PFSK-1 (cell line): Measurements from ENCODE around the gene P2RY11.

Experiments used
- FOXP2 ChIP-seq: optimal IDR thresholded peaks from 2 replicates; pipeline ENCODE3; 2011; ENCODE audit warnings: borderline replicate concordance, control low read depth, inconsistent platforms; ENCODE audit not compliant: insufficient read depth; ENCODE audit errors: extremely low read length, extremely low read depth
- POLR2AphosphoS5 ChIP-seq: IDR thresholded peaks from 2 replicates; pipeline ENCODE4 v1.6.1; 2012; ENCODE audit warnings: low read depth, mild to moderate bottlenecking, control low read depth, low read length, moderate library complexity
- REST ChIP-seq, 2 experiments: IDR thresholded peaks; 2 replicates each; pipeline versions ENCODE4 v1.6.1 to v1.8.0; 2011 to 2012; ENCODE audit warnings: low read depth in 2 of 2, low read length in 2 of 2, control low read depth in 1 of 2, inconsistent platforms in 1 of 2, mild to moderate bottlenecking in 1 of 2, moderate library complexity in 1 of 2; ENCODE audit not compliant: insufficient read depth in 1 of 2
- SIN3A ChIP-seq: IDR thresholded peaks from 2 replicates; pipeline ENCODE4 v1.6.1; 2012; ENCODE audit warnings: mild to moderate bottlenecking, low read length, moderate library complexity, borderline replicate concordance; ENCODE audit not compliant: insufficient read depth
- TAF1 ChIP-seq: IDR thresholded peaks from 2 replicates; pipeline ENCODE4 v1.6.1; 2012; ENCODE audit warnings: low read length, control low read depth, borderline replicate concordance; ENCODE audit not compliant: insufficient read depth

P2RY11 gene

GRCh38 chr19:10135551-10136334 is 24.2 kb downstream of the P2RY11 start:
- TF ChIP-seq TAF1: no peak
- TF ChIP-seq REST (IDR thresholded peaks at IDR 0.05; ENCODE audit: insufficient read depth in 1 of 2, low read depth in 2 of 2, low read length in 2 of 2): no peak
- no peak for TF ChIP-seq POLR2AphosphoS5
- TF ChIP-seq FOXP2: no peak
- no peak for TF ChIP-seq SIN3A

- TF ChIP-seq REST (IDR thresholded peaks at IDR 0.05; ENCODE audit: insufficient read depth in 1 of 2, low read depth in 2 of 2, low read length in 2 of 2) (no peak), TAF1 (no peak), FOXP2 (no peak), POLR2AphosphoS5 (no peak), SIN3A (no peak)
Measured at GRCh38 chr19:10136936-10137335, 25.4 kb downstream of the P2RY11 start.

GRCh38 chr19:10137751-10138682 is 26.5 kb downstream of the P2RY11 start:
- TF ChIP-seq FOXP2 (no peak), POLR2AphosphoS5 (no peak)

- no peak for TF ChIP-seq FOXP2
- TF ChIP-seq REST (IDR thresholded peaks at IDR 0.05; ENCODE audit: insufficient read depth in 1 of 2, low read depth in 2 of 2, low read length in 2 of 2): no peak
- no peak for TF ChIP-seq SIN3A
- TF ChIP-seq POLR2AphosphoS5: no peak
- no peak for TF ChIP-seq TAF1
Measured at GRCh38 chr19:10138879-10139795, 27.6 kb downstream of the P2RY11 start.

- no peak for TF ChIP-seq SIN3A
- no peak for TF ChIP-seq REST (IDR thresholded peaks at IDR 0.05; ENCODE audit: insufficient read depth in 1 of 2, low read depth in 2 of 2, low read length in 2 of 2)
- no peak for TF ChIP-seq TAF1
- no peak for TF ChIP-seq FOXP2
- TF ChIP-seq POLR2AphosphoS5: no peak
Measured at GRCh38 chr19:10139952-10140351, 28.5 kb downstream of the P2RY11 start.
